Activated CD8-positive, alpha-beta memory T cell treated with anti-CD3 and anti-CD28 coated beads, Interleukin-2, amount 10 ng/mL, durations not matched to agents 7 days and 5 days (primary cell): ENCODE measurements around the gene SMG6. TPM values are rescaled to one million over a fixed set of nuclear protein-coding genes. Genes with fewer than 3 reads are reported as not detected.
"Not testable (repeated sequence)": the region's sequence is repeated elsewhere in the genome, so short reads cannot be mapped to it uniquely, and the experiment has no call there.

Experiments
- ATAC-seq: fragments of 150-1000 bp; cut with Tn5 transposase; one replicate; pipeline ENCODE4 v1.10.0; 2021; ENCODE audit warnings: moderate library complexity
- CTCF ChIA-PET: fragments of 350-600 bp; sonication (Branson Sonifier 250); formaldehyde crosslinking; loops from one replicate; lab custom pipeline; 2021; ENCODE audit warnings: antibody characterized with exemption; lab: Charles Lee
- DNase-seq: peaks from one replicate; pipeline ENCODE4 v3.0.0-alpha.2; 2020
- H3K27ac Mint-ChIP-seq: one replicate; pipeline ENCODE4 v1.8.0; 2021; ENCODE audit warnings: mild to moderate bottlenecking, mixed read lengths
- H3K27me3 Mint-ChIP-seq: one replicate; pipeline ENCODE4 v1.8.0; 2021; ENCODE audit warnings: mixed read lengths
- H3K36me3 Mint-ChIP-seq: one replicate; pipeline ENCODE4 v1.8.0; 2021; ENCODE audit warnings: mild to moderate bottlenecking, mixed read lengths
- H3K4me1 Mint-ChIP-seq: one replicate; pipeline ENCODE4 v1.8.0; 2021; ENCODE audit warnings: mixed read lengths
- H3K4me3 Mint-ChIP-seq: one replicate; pipeline ENCODE4 v1.8.0; 2021; ENCODE audit warnings: mild to moderate bottlenecking, moderate library complexity, mixed read lengths
- H3K9me3 Mint-ChIP-seq: one replicate; pipeline ENCODE4 v1.8.0; 2022; ENCODE audit warnings: low read depth, mixed read lengths
- total RNA-seq, 2 experiments: library from RNA; stranded (reverse); gene quantifications; one replicate each; pipeline ENCODE4 v1.2.3, GENCODE V29; 2021

SMG6 gene
- total RNA-seq, 2 experiments from 2014 or later = 46.7 to 60.9 TPM

DNA sequence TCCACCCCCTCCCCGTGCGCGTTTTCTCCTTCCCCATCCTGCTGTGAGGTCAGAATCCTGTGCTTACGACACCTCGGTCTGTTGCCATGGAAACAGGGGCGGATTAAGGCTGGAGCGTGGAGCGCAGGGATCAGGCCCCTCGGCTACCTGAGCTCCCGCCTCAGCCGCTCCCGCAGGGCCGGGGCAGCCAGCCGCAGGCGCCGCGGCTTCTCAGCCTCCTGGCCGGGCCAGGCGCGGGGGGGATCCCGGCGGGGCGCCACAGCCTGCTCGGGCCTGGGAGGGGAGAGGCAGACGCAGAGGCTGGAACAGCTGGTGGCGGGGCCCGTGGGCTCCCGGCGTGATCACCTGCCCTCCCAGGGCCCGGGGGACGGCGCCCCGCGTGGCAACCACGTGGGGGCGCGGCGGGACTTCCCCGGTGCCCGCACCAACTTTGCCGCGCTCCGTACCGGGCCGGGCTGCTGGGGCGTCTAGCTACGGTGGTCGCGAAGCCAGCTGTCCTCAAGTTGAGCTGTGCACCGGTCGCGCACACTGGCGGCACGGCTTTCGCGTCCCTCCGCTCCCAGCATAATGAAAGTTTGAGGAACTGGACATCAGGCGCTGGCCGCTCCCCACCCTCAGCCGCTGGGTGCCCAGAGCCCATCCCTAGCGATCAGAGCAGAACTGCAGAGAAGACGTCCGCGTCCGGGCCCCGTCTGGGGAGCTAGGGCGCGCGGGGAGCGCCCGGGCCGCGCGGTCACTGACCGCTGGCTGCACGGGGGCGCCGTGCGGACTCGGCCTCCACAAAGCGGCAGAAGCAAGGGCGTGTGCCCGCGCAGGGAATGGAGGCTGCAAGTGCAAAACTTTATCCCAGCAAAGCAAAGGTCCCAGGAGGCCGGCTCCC, 279.7 kb downstream of the SMG6 start:
- no peak for ATAC-seq
- Mint-ChIP-seq H3K4me1 (peaks cover 14% of the 10 kb centered on the region), H3K27me3 (peaks cover 70% of the 10 kb centered on the region), H3K27ac (no peak overlapping the region), H3K9me3 (no peaks in the 10 kb centered on the region), H3K4me3 (peak overlapping the region; percentile 24), H3K36me3 (no peaks in the 10 kb centered on the region)
- no peak for DNase-seq
- CTCF ChIA-PET = interaction anchor here (1.1 to 3.4 kb wide), 4 partner anchors 18 to 375 kb away, joined by 3 to 27 read pairs (median 4); partner anchors contain the start of gene OVCA2

DNA sequence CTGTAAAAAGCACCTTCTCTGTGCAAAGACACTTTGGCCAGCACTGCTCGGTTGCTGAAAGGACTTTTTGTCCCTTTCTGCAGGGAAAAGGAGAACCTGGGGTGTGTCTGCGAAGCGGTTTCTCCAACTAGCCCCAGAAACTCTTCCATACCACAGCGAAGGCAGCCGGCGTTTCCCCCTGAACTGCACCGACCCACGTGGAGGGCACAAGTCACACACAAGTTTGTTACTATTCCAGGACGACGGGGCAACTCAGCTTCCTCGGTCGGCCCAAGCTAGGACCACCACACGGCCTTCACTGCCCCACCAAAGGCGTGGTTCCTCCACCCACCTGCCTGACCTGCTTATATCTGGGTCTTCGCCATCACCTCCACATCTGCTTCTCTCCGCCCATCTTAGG, 280.3 kb downstream of the SMG6 start:
- peaks cover 66% of the 10 kb centered on the region for H3K27me3 Mint-ChIP-seq

DNA sequence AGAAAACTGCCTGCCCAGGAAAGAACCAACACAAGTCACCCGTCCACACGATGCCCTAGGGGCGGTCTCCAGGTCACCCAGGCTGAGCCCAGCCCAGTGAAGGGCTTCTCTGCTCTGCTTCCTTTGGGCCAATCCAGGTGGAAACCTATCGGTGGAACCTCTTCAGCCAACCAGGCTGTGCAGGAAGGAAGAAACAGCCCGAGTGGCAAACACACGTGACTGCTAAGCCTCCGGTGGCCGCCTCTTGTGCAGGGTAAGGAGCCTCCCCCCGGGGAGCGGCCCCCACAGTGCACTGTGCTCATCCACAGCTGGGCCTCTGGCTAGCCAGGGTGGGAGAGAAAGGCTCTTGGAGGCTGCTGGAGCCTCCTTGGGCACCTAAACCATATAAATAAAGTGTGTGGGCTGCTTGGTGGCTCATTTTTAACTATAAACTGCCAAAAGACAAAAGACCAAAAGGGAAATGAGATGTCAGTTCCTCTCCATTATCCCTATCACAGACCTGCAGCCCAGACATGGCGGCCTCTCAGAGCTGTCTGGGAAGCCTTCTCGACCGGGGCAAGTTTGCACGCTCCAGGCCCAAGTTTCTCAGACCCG, 280.8 kb downstream of the SMG6 start:
- DNase-seq (no peak), ATAC-seq (no peak)
- Mint-ChIP-seq H3K36me3 (no peaks in the 10 kb centered on the region), H3K27me3 (peaks cover 62% of the 10 kb centered on the region), H3K4me3 (no peak overlapping the region), H3K4me1 (peaks cover 15% of the 10 kb centered on the region), H3K9me3 (no peaks in the 10 kb centered on the region), H3K27ac (no peak overlapping the region)
- CTCF ChIA-PET = no interaction called here

More for the DNA sequence above, 280.3 kb downstream of the SMG6 start:
- H3K9me3 Mint-ChIP-seq = no peaks in the 10 kb centered on the region
- no peak overlapping the region for H3K27ac Mint-ChIP-seq
- CTCF ChIA-PET = interaction anchor here (3.4 kb wide), 1 partner anchor 113 kb away, joined by 27 read pairs; no protein-coding TSS in a partner anchor
- peaks cover 15% of the 10 kb centered on the region for H3K4me1 Mint-ChIP-seq
- H3K4me3 Mint-ChIP-seq = no peak overlapping the region
- no peak for DNase-seq
- no peak for ATAC-seq
- no peaks in the 10 kb centered on the region for H3K36me3 Mint-ChIP-seq

DNA sequence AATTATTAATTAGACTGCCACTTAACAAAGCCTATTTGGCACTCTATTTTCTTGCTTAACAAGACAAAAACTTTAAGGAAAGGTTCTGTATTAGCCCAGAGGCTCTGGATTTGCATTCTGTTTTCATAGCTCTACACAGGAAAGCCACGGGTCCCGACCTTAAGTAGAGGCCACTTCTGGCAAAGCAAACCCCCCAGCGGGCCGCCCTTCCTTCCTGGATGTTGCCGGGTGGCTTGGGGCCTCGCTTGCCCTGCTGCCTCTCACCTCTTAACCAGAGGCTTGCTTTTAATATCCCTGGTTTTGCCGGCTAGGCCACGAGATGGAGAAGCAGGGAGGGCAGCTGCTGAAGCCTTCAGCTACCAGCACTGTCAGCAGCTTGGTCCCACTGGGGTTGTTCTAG, 282.9 kb downstream of the SMG6 start:
- Mint-ChIP-seq H3K9me3 (no peaks in the 10 kb centered on the region), H3K4me3 (no peak overlapping the region), H3K4me1 (peaks cover 11% of the 10 kb centered on the region), H3K27me3 (peaks cover 44% of the 10 kb centered on the region), H3K36me3 (no peaks in the 10 kb centered on the region), H3K27ac (no peak overlapping the region)
- CTCF ChIA-PET = interaction anchor here (1.6 kb wide), 1 partner anchor 112 kb away, joined by 5 read pairs; no protein-coding TSS in a partner anchor
- DNase-seq (no peak), ATAC-seq (no peak)

DNA sequence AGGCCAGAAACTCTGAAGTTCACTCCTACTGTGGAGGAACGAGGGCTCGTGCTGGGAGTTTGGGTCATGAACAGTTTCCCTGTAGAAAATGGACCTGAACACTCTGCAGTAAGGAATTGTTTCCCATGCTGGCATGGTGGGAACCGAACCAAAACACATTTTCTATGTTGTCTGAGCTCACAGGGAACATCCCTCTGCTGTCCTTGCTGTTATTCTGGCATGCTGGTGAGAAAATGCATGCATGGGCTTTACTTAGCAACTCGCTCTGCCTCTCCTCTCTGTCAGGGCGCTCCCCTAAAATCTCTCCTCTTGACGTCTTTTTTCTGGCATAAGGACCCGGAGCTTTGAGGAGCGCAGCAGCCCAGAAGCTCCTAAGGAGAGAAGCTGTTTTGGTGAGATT, 283.9 kb downstream of the SMG6 start:
- H3K36me3 Mint-ChIP-seq = no peaks in the 10 kb centered on the region
- peaks cover 39% of the 10 kb centered on the region for H3K27me3 Mint-ChIP-seq
- H3K4me3 Mint-ChIP-seq = no peak overlapping the region
- H3K4me1 Mint-ChIP-seq = peaks cover 7% of the 10 kb centered on the region
- CTCF ChIA-PET = interaction anchor here (1.6 kb wide), 1 partner anchor 111 kb away, joined by 5 read pairs; no protein-coding TSS in a partner anchor
- no peak for DNase-seq
- H3K27ac Mint-ChIP-seq = no peak overlapping the region
- no peaks in the 10 kb centered on the region for H3K9me3 Mint-ChIP-seq
- no peak for ATAC-seq

DNA sequence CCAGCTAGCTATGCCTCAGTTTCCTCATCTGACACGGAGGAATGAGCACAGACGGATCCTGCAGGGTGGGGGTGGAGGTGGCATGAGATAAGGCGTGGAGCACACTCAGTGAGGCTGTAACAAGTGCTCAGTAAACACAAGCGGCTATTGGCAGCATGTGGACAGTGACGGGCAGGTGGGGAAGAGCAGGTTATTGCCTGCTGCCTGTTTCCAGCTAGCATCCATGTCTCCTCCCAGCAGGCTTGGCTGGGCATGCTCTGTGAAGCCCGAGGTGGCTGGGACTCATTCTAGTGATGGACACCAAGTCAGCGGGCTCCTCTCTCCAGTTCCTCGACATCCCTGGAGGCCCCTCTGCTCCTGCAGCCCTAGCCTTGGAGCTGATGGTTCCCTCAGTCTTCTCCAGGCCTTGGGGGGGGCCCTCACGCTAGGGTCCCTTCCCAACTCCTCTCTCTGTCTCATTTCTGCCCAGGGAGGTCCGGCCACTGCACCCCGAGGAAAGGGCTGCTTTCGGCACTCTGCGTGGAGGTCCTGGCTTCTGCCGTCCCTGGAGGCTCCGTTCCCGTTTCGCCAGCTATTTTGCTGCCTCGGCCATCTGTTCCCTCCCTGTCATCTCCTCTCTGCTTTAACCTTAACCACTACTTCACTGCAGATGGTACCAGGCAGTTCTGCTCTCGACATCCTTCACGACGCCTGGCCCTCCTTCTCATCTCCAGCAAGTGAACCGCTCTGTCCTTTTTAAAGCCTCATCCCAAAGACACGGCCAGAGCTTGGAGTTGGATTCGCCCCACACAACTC, 284.7 kb downstream of the SMG6 start:
- no peaks in the 10 kb centered on the region for H3K36me3 Mint-ChIP-seq
- no peaks in the 10 kb centered on the region for H3K9me3 Mint-ChIP-seq
- ATAC-seq (no peak), DNase-seq (no peak)
- CTCF ChIA-PET = no interaction called here
- no peak overlapping the region for H3K27ac Mint-ChIP-seq
- H3K27me3 Mint-ChIP-seq = peaks cover 37% of the 10 kb centered on the region
- peaks cover 5% of the 10 kb centered on the region for H3K4me1 Mint-ChIP-seq
- H3K4me3 Mint-ChIP-seq = no peak overlapping the region

DNA sequence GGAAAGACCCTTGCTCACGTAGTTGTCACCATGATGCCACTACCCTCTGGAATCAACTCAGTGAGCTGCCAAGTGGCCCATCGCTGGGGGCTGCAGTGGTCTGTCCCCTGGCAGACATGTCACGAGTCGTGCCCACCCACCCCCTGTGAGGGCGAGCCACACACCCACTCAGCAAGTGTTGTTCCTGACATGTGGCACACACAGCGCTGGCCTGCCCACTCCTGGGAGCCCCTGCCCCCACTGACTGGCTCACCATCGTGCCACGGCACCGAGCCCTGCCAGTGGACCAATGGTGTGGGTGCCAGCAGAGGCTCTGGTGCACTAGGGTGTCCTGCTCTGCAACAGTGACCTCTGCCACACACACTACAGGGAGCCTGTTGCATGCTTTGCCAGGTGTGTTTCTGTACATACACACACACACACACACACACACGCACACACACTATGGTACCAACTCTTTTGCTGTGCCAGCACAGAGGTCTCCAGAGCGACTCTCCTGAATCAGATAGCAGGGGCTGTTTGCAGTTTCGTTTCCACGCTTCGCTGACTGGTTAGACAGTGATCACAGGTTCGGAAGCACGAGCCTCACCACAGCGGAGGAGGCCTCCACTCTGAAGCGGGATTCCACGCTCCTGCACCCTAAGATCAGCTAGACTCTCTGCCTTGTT, 286.2 kb downstream of the SMG6 start:
- CTCF ChIA-PET = no interaction called here
- no peaks in the 10 kb centered on the region for H3K9me3 Mint-ChIP-seq
- peaks cover 3% of the 10 kb centered on the region for H3K4me1 Mint-ChIP-seq
- no peak for DNase-seq
- H3K27ac Mint-ChIP-seq = no peak overlapping the region
- no peak overlapping the region for H3K4me3 Mint-ChIP-seq
- no peak for ATAC-seq
- peaks cover 28% of the 10 kb centered on the region for H3K27me3 Mint-ChIP-seq
- no peaks in the 10 kb centered on the region for H3K36me3 Mint-ChIP-seq

DNA sequence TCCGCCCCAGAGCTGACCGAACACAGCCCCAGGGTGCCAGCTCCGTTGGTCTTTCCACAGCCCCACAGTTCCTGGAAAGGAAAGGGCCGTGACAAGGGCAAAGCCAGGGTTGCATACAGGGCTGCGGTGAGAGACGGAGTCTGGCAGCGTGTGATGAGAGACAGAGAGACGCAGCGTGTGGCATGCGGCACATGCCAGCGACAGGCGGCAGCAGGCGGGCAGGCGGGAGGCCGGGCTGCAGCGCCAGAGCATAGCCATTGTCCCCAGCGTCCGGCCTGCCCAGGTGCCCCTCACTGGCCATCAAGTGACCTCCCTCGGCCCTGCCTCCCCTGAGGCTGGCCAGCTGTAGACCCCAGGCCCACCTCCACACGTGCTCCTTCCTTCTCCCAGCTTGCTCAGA, 287.1 kb downstream of the SMG6 start:
- H3K36me3 Mint-ChIP-seq = no peaks in the 10 kb centered on the region
- H3K27ac Mint-ChIP-seq = no peak overlapping the region
- no peak overlapping the region for H3K4me3 Mint-ChIP-seq
- H3K4me1 Mint-ChIP-seq = peaks cover 3% of the 10 kb centered on the region
- DNase-seq = no peak
- ATAC-seq = no peak
- CTCF ChIA-PET = no interaction called here
- H3K27me3 Mint-ChIP-seq = peaks cover 26% of the 10 kb centered on the region
- no peaks in the 10 kb centered on the region for H3K9me3 Mint-ChIP-seq

DNA sequence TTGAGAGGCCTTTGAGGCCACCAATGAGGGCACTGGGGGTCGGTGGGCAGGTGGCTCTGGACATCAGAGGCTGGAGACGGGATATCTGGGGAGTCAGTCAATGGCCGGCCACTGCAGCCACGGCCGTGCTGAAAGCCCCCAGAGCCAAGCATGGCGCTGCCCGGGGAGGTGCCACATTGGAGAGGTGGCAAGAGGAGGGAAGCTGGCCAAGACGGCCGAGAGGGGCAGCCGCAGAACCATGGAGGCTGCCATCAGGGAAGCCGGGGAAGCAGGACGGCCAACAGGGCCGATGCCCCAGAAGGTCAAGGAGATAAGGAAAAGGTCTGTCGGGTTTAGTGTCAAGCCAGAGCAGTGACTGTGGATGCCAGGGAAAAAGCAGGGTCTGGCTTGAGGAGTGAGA, 288.3 kb downstream of the SMG6 start:
- no peak overlapping the region for H3K4me3 Mint-ChIP-seq
- no peak for ATAC-seq
- DNase-seq = no peak
- H3K27ac Mint-ChIP-seq = no peak overlapping the region
- H3K27me3 Mint-ChIP-seq = peaks cover 18% of the 10 kb centered on the region
- peaks cover 2% of the 10 kb centered on the region for H3K4me1 Mint-ChIP-seq
- H3K36me3 Mint-ChIP-seq = no peaks in the 10 kb centered on the region
- H3K9me3 Mint-ChIP-seq = no peaks in the 10 kb centered on the region
- CTCF ChIA-PET = no interaction called here

DNA sequence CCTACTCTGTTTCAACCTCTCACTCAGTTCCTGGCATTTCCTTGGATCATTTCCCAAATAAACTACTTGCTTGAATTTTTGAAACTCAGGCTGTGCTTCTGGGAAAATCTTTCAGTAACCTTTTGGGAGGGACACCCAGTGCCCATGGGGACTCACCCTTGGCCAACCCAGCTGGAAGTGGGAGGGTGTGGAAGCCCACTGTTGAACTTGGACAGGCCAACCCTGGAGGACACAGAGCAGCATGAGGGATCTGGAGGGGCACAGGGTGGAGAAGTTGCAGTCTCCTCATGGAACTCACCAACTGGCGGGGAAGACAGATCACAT, 289.6 kb downstream of the SMG6 start:
- CTCF ChIA-PET = interaction anchor here (0.9 kb wide), 1 partner anchor 13 kb away, joined by 3 read pairs; no protein-coding TSS in a partner anchor
- no peaks in the 10 kb centered on the region for H3K36me3 Mint-ChIP-seq
- H3K27ac Mint-ChIP-seq = no peak overlapping the region
- DNase-seq (no peak), ATAC-seq (no peak)
- no peaks in the 10 kb centered on the region for H3K9me3 Mint-ChIP-seq
- peaks cover 6% of the 10 kb centered on the region for H3K27me3 Mint-ChIP-seq
- H3K4me3 Mint-ChIP-seq = no peak overlapping the region
- peaks cover 2% of the 10 kb centered on the region for H3K4me1 Mint-ChIP-seq

DNA sequence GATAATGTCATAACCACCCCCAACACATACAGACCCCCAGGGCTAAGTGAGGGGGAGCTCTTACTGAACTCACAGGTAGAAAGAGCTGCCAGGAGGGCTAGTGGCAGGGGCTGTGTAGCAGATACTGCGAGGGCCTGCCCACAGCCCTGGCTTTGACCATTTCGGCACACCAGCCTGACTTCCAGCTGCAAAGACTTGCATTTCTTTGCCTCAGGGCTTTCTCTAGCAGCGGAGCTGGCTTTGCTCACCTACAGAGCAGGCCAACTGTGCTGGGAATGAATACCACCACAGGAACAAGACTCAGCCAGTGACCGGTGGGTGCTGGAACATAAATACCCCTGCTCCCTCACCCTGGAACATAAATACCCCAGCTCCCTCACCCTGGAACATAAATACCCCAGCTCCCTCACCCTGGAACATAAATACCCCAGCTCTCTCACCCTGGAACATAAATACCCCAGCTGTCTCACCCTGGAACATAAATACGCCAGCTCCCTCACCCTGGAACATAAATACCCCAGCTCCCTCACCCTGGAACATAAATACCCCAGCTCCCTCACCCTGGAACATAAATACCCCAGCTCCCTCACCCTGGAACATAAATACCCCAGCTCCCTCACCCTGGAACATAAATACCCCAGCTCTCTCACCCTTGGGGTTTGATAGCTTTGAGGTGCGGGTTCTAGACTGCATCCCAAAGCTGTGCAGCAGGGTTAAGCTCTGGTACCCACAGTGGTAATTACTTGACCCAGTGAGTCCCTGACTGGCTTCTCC, 290.2 kb downstream of the SMG6 start:
- not testable (repeated sequence) for H3K9me3 Mint-ChIP-seq

DNA sequence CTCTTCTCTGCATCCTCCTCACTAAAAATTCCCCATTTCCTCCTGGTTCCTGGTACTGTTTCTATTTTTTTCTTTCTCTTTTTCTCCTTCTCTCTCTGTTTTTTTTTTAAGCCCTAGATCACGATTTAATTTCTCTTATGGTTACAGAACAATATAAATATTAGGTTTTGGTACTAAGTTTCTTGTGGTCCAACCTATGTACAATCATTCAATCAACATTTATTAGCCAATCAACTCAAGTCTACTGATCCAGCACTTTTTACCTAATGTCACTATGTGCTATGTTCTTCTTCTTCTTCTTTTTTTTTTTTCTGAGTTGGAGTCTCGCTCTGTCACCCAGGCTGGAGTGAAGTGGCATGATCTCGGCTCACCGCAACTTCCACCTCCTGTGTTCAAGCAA, 291.1 kb downstream of the SMG6 start:
- H3K36me3 Mint-ChIP-seq = no peaks in the 10 kb centered on the region
- CTCF ChIA-PET = no interaction called here
- DNase-seq = no peak
- H3K4me3 Mint-ChIP-seq = no peak overlapping the region
- ATAC-seq = no peak
- peaks cover 2% of the 10 kb centered on the region for H3K27me3 Mint-ChIP-seq
- no peak overlapping the region for H3K27ac Mint-ChIP-seq
- H3K4me1 Mint-ChIP-seq = no peaks in the 10 kb centered on the region
- H3K9me3 Mint-ChIP-seq = no peaks in the 10 kb centered on the region

More for the DNA sequence above, 290.2 kb downstream of the SMG6 start:
- H3K27ac Mint-ChIP-seq, H3K4me1 Mint-ChIP-seq, H3K4me3 Mint-ChIP-seq, H3K27me3 Mint-ChIP-seq, ATAC-seq, DNase-seq, H3K36me3 Mint-ChIP-seq: not testable (repeated sequence)
- CTCF ChIA-PET = interaction anchor here (1.0 kb wide), 1 partner anchor 12 kb away, joined by 4 read pairs; the partner anchor contains the start of gene RTN4RL1
